ENCODE measurements around the gene DAB1.

DAB1 gene

DNA sequence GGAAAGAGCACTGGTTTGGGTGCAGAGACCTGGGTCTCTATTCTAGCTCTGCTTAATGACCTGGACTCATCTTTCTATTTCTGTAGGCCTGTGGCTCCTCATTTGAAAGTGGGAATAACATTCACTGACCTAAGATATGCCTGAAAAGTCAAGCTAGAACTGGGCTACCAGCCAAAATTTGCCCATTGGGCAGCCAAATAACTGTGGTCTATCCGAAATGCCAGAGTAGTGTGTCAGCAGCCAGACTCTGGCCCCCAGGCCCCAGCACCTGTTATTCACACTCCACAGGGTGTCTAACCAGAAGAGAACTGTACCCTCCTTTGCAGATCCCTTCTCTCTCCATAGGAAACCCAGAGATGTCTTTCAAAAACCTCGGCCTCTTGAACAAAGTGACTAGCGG is 12.6 kb downstream of the DAB1 start:
- no peak for DNase-seq (ENCODE audit: low read depth in 2 of 2)

DNA sequence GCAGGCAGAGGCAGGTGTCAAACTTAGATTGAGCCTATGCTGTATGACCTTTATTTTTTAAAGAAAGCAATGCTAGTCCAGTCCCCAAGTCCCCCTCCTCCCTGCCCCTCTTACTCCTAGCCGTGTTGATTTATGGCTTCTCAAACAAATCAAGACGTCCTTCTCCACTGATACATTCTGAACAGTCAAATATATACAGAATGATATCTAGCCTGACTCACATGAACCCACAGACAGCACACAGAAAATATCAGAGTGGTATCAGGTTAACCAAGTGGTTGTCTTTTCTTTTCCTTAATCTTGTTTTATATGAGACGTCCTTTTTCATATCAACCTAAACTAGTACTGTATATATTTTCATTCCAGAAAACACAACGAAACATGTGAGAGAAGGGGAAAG is 13.4 kb downstream of the DAB1 start:
- no peak for DNase-seq (ENCODE audit: low read depth in 2 of 2)

DNA sequence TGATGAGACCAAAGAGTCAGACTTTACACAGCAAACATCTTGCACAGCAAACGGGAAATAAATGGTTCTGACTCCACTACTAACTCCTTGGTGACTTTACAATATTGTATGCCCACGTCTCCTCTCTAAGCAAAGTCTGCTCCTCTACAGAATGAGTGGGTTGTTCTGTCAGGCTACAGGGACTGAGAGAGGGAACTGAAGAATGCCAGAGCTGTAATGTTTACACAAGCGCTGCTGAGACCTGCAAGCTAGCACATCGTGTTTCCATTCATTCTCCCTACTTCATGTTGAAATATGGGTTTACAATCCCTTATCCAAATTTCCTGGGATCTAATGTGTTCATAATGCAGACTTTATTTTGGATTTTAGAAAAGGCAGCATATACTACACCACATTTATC is 15.9 kb downstream of the DAB1 start:
- no peak for DNase-seq (ENCODE audit: low read depth in 2 of 2)

DNA sequence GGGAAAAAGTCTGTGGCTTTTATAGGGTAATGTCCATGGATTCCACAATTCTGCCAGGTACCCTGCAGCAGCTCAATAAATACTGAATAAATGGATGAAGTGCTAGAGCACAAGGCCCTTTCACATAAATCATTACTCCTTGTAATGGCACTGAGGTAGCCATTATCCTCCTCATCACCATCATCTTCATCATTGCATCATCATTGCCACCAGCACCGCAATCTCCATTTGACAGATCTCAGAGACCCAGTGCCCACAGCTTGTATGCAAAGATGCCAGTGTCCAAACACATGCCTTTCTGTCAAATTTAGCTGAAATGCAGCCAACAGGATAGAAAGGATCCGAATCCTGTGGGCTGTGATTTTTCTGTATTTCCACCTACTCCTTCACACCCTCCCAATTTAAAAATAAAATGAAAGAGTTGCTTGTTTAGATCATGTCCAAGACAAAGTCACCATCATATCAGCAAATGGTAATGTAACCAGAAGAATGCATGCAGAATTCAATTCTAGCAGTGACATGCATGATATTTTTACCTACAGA is 17.4 kb downstream of the DAB1 start:
- DNase-seq (ENCODE audit: low read depth in 2 of 2) = no peak

DNA sequence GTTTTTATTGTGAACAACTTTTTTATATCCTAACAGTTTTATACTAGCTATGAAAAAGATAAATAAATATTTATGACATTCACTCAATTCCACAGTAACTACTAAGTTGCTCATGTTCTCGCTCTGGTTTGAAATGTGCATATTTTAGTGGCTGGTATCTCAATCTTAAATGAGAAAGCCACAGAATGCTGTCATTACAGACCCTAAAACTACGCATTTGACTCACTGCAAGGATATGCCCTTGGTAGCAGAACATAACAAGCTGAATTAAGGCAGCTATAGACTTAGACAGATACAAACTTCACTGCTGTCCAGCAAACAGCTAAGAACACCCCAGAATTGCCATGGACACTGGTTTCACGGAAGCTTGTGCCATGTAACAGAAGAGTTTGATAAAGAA is 19.0 kb downstream of the DAB1 start:
- DNase-seq (ENCODE audit: low read depth in 2 of 2) = no peak

DNA sequence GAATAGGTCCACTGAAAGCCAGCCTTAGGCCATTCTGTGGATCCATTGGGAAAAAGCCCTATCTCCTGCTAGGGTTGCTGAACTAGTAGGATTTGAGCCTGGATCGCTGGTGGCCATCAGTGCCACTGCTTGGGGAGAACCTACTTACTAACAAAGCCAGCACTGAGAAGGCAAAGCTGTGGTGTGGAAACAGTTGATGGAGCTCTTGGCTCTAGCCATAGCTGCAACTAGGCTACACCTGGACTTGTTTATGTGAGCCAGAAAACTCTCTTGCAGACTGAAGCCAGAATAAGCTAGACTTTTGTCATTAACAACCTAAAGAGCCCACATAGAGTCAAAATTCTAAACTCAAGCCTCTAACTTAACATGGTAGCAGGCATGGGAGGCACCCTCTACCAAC is 20.7 kb downstream of the DAB1 start:
- DNase-seq (ENCODE audit: low read depth in 2 of 2) = no peak

DNA sequence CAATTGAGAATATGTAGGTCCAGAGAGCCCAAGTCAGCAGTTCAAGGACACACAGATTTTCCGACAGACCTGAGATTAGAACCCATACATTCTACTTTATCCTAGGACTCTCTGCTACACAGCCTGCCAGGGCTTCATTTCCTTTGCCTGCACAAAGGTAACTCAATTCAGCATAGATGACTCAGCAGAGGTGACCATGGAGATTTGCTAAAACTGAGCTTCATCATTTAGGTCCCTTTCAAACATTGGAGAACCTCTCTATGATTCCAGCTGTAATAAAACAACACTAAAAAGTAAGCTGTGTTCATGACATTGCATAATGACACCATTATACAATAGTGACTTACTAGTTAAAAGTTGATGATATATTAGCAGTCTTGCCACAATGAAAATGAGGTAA is 22.2 kb downstream of the DAB1 start:
- no peak for DNase-seq (ENCODE audit: low read depth in 2 of 2)

DNA sequence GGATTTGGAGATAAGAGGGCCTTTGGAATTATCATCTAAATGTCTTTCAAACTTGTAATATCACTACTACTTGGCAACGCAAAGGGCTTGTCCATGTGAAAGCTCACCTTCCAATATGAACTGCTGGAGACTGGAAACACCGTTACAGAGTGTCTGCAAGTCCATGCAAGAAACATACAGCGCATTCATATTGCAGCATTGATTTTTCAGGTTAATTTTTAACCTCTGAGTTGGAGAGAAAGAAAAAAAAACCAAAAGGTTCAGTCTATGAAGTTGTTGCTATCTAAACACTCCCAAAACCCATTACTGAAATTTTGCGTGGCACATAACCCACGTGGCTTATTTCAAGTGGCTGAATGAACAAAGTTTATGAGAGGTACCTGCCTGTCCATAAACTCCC is 23.8 kb downstream of the DAB1 start:
- no peak for DNase-seq (ENCODE audit: low read depth in 2 of 2)

DNA sequence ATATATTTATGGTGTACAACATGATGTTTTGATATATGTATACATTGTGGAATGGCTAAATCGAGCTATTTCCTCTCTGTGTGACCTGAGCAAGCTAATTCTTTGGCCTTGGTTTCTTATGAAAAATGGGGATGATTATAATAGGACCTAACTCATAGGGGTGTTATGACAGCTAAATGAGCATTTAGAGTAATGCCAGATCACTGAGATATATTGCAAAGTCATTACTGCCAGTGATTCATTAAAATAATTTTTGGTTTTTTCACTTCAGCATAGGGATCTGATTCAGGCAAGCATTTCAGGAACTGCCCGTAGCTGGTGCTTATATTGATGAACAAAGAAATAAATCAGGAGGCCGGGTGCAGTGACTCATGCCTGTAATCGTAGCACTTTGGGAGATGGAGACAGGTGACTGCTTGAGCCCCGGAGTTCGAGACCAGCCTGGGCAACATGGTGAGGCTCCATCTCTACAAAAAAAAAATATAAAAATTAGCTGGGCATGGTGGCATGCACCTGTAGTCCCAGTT is 30.7 kb downstream of the DAB1 start:
- DNase-seq (ENCODE audit: low read depth in 2 of 2) = no peak

DNA sequence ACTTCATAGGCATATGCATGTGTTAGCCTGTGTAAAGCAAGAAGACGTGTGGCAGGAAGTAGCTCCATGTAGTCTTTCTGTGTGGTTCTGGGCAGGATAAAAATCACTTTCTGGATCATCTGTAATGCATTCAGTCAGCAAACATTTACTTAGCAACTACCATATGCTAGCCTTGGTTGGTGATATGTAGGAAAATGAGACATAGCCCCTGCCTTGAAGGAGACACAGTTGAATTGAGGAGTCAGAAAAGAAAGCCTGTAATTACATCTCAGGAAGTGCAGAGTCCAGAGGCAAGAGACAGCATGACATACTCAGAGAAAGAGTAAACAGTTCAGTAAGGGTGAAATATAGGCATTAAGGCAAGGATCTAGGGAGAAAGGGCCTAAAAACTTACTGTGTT is 38.5 kb downstream of the DAB1 start:
- DNase-seq (ENCODE audit: low read depth in 2 of 2) = no peak

DNA sequence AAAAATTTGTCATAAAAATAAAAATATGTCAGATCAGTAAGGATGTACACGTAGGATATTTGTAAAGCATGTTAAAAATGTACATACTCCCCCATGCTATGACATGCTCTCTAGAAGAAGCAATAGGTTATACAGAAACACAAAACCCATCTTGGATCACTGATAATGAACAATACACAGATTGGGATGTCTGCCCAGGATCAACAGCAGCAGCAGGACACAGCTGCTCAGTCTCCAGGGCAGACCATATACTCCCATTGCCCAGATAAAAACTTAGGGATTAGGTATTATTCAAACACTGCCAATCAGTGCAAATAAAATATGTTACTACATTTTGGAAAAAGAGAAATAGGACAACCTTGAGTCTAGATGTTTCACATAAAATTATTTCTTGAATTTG is 39.0 kb downstream of the DAB1 start:
- DNase-seq (ENCODE audit: low read depth in 2 of 2) = no peak

DNA sequence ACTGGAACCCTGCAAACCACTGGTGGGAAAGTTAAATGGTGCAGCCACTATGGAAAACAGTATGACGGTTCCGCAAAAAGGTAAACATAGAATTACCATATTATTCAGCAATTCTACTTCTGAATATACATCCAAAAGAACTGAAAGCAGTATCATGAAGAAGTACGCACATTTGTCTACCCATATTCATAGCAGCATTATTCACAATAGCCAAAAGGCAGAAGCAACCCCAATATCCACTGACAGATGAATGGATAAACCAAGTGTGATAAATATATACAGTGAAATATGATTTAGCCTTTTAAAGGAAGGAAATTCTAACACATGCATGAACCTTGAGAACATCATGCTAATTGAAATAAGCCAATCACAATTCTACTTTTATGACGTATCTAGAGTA is 39.6 kb downstream of the DAB1 start:
- no peak for DNase-seq (ENCODE audit: low read depth in 2 of 2)

DNA sequence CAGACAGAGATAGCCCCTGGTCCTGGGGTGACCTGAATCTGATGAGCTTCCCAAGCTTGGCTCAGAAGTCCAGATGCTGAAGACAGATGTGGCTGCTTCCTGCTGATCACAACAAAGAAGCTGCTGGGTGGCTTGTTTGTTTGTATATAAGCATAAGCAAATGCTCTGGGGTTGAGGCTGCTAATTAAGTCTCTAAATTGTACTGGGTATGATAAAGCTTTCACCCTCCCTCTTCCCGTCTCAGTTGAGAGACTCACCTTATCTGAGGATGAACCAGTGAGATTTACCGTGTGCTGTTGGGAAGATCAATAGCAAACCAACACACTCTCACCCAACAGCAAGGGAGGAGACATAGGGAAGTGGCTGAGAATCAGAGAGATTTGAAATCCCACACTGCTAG is 42.0 kb downstream of the DAB1 start:
- no peak for DNase-seq (ENCODE audit: low read depth in 2 of 2)

DNA sequence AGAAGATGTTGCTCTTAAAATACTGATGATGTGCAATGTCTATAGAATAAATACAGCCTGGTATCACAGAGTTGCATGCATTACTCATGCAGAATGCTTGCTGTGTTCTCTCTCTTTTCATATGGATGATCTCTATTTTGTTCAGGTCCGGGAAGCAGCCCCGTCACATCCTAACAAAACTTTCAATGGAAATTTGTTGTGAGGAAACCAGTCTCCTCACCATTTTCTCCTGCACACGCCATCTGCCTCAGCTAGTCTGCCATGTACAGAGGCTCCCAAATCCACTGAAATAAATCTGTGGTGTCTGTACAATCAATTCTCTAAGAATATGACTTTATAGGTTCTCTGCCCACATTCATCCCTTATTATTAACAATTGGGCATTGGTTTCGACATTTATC is 42.4 kb downstream of the DAB1 start:
- DNase-seq (ENCODE audit: low read depth in 2 of 2) = no peak

DNA sequence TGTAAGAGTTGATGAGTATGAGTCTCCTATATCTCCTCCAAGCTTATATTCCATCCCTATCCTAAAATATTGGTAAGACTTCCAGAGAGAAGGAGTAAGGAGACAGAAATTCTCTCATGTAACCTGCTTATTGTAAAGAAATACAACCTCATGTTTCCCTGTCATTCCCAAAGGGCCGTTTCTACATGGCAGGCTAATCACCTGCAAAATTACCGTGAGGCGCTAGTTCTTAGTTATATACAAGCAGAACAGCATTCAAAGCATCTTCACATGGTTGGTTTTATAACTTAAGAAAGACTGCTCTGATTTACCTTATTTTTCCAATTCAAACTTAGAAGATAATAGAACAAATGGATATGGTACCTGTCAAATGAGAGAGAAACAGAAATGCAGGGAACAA is 42.9 kb downstream of the DAB1 start:
- DNase-seq (ENCODE audit: low read depth in 2 of 2) = no peak

DNA sequence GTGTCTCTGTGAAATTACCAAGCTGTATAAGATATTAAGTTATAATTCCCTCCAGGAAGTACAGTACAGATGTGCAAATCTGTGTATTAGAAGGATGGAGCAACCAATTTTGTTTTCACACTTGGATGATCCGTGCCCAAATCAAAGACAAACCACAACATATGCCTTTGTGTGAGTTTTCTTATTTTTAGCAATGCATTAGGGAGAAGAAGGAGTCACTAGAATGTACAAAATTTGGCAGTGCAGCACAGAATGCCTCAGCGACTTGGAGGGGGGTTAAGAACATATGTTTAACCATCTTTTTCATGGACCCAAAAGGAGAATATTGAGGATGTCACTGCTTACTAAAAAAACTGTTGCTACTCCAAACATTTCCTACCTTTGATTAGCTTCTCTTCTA is 45.3 kb downstream of the DAB1 start:
- no peak for DNase-seq (ENCODE audit: low read depth in 2 of 2)

DNA sequence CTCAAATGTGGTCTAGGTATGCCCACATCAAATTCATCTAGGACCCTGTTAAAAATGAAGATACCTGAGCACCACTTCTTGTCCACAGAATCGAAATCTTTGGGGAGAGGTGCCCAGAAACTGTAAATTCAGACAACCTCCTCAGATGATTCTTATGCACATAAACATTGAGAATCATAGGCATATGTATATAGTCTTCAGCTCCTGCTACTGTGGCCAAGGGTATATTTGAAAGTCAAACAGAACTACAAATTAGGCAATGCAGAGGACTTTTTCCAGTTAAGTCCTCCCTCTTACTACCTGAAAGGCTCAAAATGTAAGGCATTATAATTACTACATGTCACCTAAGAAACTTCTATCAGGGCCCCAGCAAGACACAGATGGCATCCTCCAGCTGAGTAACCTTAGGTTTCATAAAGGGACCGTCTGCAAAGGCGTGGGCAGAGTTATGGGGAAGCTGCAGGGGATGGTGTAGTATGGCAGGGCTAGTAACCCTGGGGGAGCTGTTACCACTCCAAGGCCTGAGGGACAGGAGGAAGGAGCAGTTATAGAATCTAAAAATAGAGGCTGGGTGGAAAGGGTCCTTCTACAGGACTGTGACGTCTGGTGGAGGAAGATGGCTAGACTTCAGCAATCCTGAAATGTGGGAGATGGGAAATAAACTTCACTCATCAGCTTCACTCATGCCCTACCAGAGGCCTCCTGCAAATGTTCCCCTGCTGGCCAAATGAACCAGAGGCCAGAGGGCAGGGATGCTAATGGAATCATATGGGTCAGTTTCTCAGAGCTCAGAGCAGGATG is 46.3 kb downstream of the DAB1 start:
- DNase-seq (ENCODE audit: low read depth in 2 of 2) = no peak

DNA sequence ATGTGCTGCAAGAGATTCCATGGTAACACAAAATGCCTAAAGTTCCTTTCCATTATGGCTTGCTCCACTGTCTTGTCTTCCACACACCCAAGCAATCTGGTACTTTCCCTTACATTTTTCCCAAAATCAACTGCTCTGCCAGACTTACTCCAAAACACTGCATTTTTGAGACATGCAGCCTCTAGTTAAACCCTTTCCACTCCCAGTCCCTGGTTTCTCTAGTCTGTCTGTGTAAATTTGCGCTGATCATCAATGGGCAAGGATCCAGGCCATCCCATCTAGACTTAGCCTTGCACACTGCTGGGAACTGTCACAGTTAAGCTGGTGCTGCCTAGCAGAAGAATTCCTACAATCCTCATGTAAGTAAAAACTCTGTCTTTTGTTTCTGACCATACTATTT is 47.8 kb downstream of the DAB1 start:
- no peak for DNase-seq (ENCODE audit: low read depth in 2 of 2)

DNA sequence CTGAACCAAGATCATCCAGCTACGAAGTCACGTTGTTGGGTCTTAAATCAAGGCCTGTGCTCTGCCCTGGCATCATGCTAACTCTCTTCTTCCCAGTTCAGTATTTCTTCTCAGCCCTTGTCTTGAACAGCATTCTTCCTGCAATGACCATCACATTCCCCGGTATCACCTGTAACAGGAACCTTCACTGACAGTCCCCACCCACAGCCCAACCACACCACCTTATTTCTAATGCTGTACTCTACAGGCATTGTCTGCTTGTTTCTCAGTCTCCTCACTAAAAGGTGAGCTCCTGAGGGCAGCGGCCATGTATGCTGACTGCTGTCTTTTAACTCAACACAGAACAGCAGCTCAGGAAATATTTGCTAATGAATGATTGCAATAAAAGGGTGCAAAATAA is 54.0 kb downstream of the DAB1 start:
- no peak for DNase-seq (ENCODE audit: low read depth in 2 of 2)

DNA sequence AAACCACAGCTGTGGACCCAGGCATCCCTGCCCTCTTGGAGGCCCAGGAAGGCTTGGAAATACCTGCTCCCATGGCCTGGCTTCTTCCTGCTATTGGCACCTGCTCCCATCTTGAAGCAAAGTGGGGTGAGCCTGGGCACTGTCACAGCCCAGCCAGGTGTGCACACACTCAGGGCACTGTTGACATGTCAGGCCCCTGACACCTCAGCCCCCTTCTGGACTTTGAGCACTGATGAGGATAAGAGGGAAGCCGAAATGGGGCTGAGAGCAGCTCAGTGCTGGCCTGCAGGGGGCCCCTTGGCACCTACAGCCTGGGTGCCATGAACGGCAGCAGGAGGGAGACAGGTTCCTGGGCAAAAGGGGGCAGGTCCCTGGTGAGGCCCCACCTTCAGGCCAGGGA is 55.9 kb downstream of the DAB1 start:
- no peak for DNase-seq (ENCODE audit: low read depth in 2 of 2)

DNA sequence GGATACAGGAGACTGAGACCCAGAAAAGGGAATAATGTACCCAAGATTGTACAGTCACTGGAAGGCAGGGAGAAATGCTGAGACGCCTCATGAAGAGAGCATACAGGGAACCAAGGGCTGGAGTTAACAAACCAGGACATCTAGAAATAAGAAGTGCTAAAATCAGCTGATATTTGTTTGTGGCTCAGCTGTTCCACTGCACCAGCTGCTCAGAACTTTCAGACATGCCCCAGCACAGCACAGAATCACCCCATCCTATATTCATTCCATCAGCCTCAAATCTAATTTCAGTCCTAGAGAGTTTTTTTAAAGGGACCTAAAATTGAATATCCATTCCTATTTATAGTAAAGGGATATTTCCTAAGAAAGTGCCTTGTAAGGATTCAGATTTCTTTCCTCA is 60.2 kb downstream of the DAB1 start:
- no peak for DNase-seq (ENCODE audit: low read depth in 2 of 2)

DNA sequence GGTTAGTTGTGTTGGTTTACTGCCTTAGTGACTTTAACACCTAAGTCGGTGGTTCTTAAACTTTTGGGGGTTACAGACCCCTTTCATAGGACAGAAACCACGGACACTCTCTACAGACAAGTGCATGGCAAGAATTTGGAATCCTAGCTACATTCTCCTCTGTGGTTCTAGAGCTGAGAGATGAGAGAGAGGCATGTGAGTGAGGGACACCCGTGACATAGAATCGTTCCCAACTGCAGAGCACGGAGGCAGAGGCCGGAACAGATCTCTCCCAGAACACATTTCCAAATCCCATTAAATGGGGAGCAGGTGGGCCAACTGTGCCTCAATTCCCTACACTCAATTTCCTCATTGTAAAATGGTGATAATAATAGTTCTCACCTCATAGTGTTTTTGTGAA is 60.7 kb downstream of the DAB1 start:
- no peak for DNase-seq (ENCODE audit: low read depth in 2 of 2)

DNA sequence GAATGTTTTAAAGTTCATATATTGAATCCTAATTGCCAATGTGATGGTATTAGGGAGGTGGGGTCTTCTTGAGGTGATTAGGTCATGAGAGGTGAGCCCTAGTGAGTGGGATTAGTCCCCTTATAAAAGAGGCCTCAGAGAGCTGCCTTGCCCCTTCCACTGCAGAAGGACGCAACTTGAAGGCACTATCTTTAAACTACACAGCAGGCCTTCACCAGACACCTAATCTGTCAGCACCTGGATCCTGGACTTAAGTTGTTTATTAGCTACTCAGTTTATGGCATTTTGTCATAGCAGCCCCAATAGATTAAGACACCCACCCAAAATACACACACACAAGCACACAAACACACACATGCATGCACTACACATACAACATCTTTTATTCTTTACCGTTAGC is 61.4 kb downstream of the DAB1 start:
- DNase-seq (ENCODE audit: low read depth in 2 of 2) = no peak

DNA sequence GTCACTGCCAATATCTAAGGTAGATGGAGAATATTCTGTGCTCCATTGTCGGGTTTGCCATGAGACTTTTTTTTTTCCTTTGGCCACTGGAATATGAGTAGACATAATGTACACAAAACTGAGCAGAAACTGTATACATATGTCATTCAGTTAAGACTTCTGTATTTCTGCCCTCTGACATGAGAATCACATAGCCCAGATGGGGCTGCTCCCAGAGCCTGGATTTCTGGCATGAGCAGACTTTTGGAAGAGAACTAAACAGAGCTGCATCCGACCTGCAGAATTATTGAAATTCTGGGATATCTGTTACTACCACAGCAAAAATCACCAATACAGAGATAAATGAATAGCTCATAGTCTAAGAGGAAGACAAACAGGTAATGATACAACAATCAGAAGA is 62.3 kb downstream of the DAB1 start:
- no peak for DNase-seq (ENCODE audit: low read depth in 2 of 2)
